ENCODE data around the gene HM13.
"Not testable (repeated sequence)": the region's sequence is repeated elsewhere in the genome, so short reads cannot be mapped to it uniquely, and the experiment has no call there.

Gene HM13, protein sequence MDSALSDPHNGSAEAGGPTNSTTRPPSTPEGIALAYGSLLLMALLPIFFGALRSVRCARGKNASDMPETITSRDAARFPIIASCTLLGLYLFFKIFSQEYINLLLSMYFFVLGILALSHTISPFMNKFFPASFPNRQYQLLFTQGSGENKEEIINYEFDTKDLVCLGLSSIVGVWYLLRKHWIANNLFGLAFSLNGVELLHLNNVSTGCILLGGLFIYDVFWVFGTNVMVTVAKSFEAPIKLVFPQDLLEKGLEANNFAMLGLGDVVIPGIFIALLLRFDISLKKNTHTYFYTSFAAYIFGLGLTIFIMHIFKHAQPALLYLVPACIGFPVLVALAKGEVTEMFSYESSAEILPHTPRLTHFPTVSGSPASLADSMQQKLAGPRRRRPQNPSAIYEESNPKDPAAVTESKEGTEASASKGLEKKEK

GRCh38 chr20:31514154-31515071 lies at the start of gene HM13:
HM13 (plus strand) TSS chr20:31514442; CDS start chr20:31514552, 110 bp downstream.
- CTCF ChIA-PET, result interaction anchor here (2.4 kb wide), 1 partner anchor 11 kb away, joined by 7 read pairs; no protein-coding TSS in a partner anchor
- no peaks in the 10 kb centered on the region for H3K9me3 Mint-ChIP-seq
- no peak within 1 kb of the TSS for H3K4me3 Mint-ChIP-seq
- no peaks in the 10 kb centered on the region for H3K27me3 Mint-ChIP-seq
- DNase-seq, result peak; percentile 91
- H3K4me1 Mint-ChIP-seq, result peaks cover 9% of the 10 kb centered on the region
- H3K36me3 Mint-ChIP-seq, result peaks cover 3% of the 10 kb centered on the region
- H3K27ac Mint-ChIP-seq, result peak within 1 kb of the TSS; percentile 40

GRCh38 chr20:31470946-31471345 lies 43.3 kb upstream of the HM13 start:
- H3K4me1 Mint-ChIP-seq, H3K27ac Mint-ChIP-seq, H3K9me3 Mint-ChIP-seq, H3K36me3 Mint-ChIP-seq, DNase-seq, H3K4me3 Mint-ChIP-seq, CTCF ChIA-PET: not testable (repeated sequence)
- peaks cover 24% of the 10 kb centered on the region for H3K27me3 Mint-ChIP-seq

DNA sequence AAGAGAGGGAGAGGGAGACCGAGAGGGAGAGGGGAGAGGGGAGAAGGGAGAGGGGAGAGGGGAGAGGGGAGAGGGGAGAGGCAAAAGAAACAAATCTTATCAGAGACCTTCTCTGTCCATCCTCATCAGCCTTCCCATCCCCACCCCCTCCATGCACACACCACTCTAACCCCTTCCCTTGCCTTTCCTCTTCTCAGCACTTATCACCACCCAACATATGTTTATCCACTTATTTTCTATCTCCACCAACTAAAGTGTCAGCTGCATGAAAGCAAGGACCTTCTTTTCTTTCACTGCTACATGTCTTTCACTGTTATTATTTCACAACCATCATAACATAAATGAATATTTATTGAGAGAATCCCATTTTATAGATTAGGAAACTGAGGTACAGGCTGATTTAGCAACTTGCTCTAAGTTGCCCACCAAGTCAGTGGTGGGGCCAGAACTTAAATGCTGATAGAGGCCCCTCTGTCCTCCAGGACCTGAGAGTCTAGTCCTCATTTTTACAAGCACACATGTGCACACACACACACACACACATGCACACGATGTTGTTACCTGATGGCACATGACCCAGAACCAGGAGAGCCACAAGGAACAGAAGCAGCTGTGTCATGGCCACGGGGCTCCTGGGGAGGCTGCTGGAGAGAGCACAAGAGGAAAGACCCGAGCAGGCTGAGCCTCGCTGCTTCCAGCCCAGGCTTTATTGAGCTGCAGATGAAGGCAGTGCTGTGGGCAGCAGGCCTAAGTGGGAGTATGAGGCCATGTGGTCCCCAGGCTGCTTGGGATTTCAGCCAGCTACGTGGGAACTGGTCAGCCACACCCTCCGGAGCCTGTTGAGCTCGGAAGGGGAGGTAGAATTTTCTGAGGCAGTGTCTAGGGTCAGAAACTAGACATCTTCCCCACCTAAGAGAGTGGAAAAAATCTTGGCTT lies 41.6 kb upstream of the HM13 start:
- H3K4me3 Mint-ChIP-seq, result no peak overlapping the region
- CTCF ChIA-PET, result no interaction called here
- H3K27ac Mint-ChIP-seq, result no peak overlapping the region
- H3K36me3 Mint-ChIP-seq, result no peaks in the 10 kb centered on the region
- peaks cover 2% of the 10 kb centered on the region for H3K9me3 Mint-ChIP-seq
- H3K4me1 Mint-ChIP-seq, result no peaks in the 10 kb centered on the region
- no peak for DNase-seq
- H3K27me3 Mint-ChIP-seq, result peaks cover 40% of the 10 kb centered on the region

- no peak for DNase-seq
- no peak overlapping the region for H3K4me3 Mint-ChIP-seq
- no peaks in the 10 kb centered on the region for H3K36me3 Mint-ChIP-seq
- H3K27me3 Mint-ChIP-seq, result peaks cover 43% of the 10 kb centered on the region
- no peak overlapping the region for H3K27ac Mint-ChIP-seq
- no peaks in the 10 kb centered on the region for H3K4me1 Mint-ChIP-seq
- CTCF ChIA-PET, result interaction anchor here (0.6 to 3.4 kb wide), 3 partner anchors 13 to 29 kb away, joined by 3 to 12 read pairs (median 6); no protein-coding TSS in a partner anchor
- peaks cover 2% of the 10 kb centered on the region for H3K9me3 Mint-ChIP-seq
Measured at GRCh38 chr20:31473331-31474096, 40.7 kb upstream of the HM13 start.

DNA sequence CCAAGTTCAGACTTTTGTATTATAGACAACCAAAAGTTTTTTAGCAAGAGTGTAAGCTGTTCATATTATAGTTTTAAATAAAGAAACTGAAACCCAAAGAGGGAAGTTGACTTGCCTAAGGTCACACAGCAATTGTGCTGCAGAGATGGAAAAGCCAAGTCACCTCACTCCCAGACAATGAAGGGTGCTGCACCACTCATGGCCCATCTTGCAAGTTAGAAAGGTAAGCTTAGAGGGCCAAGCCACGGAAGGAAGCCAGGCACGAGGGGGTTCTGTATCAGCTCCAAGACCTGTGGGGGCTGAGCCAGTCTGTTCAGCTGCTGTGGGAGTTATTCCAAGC lies 40.2 kb upstream of the HM13 start:
- CTCF ChIA-PET, result interaction anchor here (1.3 to 3.4 kb wide), 2 partner anchors 13 to 29 kb away, joined by 6 to 12 read pairs; no protein-coding TSS in a partner anchor
- Mint-ChIP-seq H3K27me3 (peaks cover 43% of the 10 kb centered on the region), H3K4me3 (no peak overlapping the region), H3K36me3 (no peaks in the 10 kb centered on the region), H3K9me3 (peaks cover 2% of the 10 kb centered on the region), H3K27ac (no peak overlapping the region), H3K4me1 (no peaks in the 10 kb centered on the region)
- no peak for DNase-seq

DNA sequence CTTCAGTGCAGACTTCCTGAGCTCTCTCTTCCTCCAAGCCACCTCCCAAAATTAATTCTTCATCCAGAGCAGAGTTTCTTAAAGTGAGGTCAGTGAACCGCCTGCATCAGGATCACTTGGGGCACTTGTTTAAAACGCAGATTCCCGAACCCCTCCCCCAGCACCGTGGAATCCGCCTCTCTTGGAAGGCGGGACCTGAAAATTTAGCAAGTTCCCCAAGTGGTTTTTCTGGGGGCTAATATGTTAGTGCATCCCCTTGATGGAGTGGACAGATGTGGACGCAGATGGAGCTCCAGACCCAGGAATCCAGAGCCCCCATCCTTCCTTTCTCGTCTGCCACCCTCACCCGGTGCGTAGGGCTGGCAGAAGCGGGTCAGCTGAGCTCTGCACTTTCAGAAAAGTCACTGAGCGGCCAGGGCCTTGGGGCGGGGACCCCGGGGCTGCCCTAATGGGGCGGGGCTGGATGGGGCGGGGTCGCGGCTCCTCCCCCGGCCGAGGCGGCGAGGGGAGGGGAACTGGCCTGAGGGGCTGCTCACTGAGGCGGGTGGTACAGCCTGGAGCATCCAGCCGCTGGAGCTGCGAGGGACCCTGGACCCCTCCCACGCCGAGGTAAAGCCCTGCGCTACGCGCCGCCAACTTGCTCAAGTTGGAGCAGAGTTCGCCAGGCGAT lies 39.3 kb upstream of the HM13 start, which contains the start of the genes DEFB124 and REM1:
TSS of gene DEFB124 (minus strand) at position 370 of the 670 bp plus-strand sequence. CDS start 2,114 bp downstream, outside the sequence.
TSS of gene REM1 (plus strand) at position 531 of the 670 bp plus-strand sequence. CDS start 1,158 bp downstream, outside the sequence.
- Mint-ChIP-seq H3K4me3 (no peak within 1 kb of the TSS), H3K9me3 (peaks cover 2% of the 10 kb centered on the region), H3K36me3 (no peaks in the 10 kb centered on the region), H3K27me3 (peaks cover 43% of the 10 kb centered on the region), H3K27ac (no peak within 1 kb of the TSS), H3K4me1 (no peaks in the 10 kb centered on the region)
- CTCF ChIA-PET, result interaction anchor here (1.1 to 3.4 kb wide), 3 partner anchors 14 to 28 kb away, joined by 3 to 12 read pairs (median 6); no protein-coding TSS in a partner anchor
- DNase-seq, result no peak

DNA sequence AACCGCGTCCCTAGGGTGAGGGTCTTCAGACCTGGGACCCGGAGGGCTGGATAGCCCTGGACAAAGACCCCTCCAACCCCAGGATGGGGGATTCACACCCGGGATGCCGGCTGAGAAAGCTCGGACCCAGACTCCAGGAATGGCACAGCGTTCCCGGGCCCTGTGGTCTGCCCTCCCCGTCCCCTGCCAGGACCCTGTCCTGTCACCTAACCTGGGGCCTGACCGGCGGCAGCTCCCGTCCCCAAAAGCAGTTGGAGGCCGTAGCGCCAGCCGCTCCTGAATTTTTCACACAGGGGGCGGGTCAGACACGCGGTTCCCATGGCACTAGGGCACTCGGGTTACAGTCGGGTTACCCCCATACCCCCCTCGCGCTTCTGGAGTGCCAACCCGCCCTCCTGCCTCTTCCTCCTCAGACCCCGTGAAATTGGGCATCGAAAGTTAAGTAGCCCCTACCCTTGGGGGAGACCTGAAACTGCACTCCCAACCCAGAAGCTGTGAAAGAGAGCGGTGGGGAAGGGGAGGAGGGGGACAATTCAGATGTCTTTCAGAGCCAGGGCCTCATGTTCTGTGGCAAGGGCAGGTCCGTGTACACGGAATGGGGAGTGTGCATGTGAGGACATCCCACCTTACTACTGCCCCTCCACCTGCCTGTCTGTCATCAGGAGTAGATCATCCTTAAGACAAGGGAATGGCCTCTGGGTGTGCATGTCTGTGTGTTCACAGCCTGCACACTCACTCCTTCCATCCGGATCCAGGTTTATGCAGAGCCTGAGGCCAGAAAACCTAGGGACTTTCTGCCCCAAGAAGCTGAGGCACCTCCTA lies 38.6 kb upstream of the HM13 start:
- H3K4me1 Mint-ChIP-seq, result no peaks in the 10 kb centered on the region
- CTCF ChIA-PET, result interaction anchor here (1.1 to 3.4 kb wide), 2 partner anchors 20 to 27 kb away, joined by 3 to 12 read pairs; no protein-coding TSS in a partner anchor
- peaks cover 2% of the 10 kb centered on the region for H3K9me3 Mint-ChIP-seq
- no peak overlapping the region for H3K4me3 Mint-ChIP-seq
- H3K27ac Mint-ChIP-seq, result no peak overlapping the region
- H3K27me3 Mint-ChIP-seq, result peaks cover 43% of the 10 kb centered on the region
- H3K36me3 Mint-ChIP-seq, result no peaks in the 10 kb centered on the region
- no peak for DNase-seq

DNA sequence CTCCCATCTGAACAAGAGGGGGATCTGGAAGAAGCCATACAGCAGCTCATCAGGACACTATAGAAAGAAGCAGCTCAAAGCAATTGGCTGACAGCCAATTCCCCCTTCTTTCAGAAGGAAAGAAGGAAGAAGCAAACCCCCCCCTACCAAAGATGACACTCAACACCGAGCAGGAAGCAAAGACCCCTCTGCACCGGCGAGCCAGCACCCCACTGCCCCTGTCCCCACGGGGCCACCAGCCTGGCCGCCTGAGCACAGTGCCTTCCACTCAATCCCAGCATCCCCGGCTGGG lies 38.0 kb upstream of the HM13 start:
- no peak overlapping the region for H3K27ac Mint-ChIP-seq
- H3K4me3 Mint-ChIP-seq, result no peak overlapping the region
- H3K9me3 Mint-ChIP-seq, result peaks cover 2% of the 10 kb centered on the region
- CTCF ChIA-PET, result interaction anchor here (3.4 kb wide), 1 partner anchor 27 kb away, joined by 12 read pairs; no protein-coding TSS in a partner anchor
- H3K36me3 Mint-ChIP-seq, result no peaks in the 10 kb centered on the region
- H3K4me1 Mint-ChIP-seq, result no peaks in the 10 kb centered on the region
- H3K27me3 Mint-ChIP-seq, result peaks cover 45% of the 10 kb centered on the region
- DNase-seq, result no peak

DNA sequence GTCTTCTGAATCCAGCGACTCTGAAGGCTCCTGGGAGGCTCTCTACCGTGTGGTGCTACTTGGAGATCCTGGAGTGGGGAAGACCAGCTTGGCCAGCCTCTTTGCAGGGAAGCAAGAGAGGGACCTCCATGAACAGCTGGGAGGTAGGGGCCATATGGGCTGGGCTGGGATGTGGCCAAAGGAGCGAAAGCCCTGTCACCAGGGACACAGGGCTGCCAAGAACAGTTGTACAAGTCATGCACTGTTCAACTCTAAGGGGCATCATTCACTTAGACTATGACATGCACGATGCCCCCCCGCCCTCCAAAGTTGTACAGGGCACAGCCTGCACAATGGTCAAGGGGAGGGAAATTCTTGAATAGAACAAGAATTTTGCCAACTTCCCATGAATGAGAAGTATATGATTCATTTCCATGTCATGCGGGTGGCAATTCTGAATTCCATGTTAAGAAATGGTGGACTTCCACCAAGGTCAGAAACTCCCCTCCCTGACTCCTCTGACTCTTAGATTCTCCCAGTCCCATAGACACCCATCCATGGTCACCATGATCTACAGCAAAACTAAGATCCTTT lies 37.5 kb upstream of the HM13 start:
- H3K9me3 Mint-ChIP-seq, result peaks cover 2% of the 10 kb centered on the region
- H3K27ac Mint-ChIP-seq, result no peak overlapping the region
- no peaks in the 10 kb centered on the region for H3K4me1 Mint-ChIP-seq
- H3K4me3 Mint-ChIP-seq, result no peak overlapping the region
- CTCF ChIA-PET, result interaction anchor here (3.4 kb wide), 1 partner anchor 26 kb away, joined by 12 read pairs; no protein-coding TSS in a partner anchor
- peaks cover 47% of the 10 kb centered on the region for H3K27me3 Mint-ChIP-seq
- no peak for DNase-seq
- no peaks in the 10 kb centered on the region for H3K36me3 Mint-ChIP-seq

GRCh38 chr20:31484001-31484400 lies 30.2 kb upstream of the HM13 start:
- DNase-seq, result no peak
- CTCF ChIA-PET, result interaction anchor here (1.1 kb wide), 1 partner anchor 19 kb away, joined by 3 read pairs; no protein-coding TSS in a partner anchor

DNA sequence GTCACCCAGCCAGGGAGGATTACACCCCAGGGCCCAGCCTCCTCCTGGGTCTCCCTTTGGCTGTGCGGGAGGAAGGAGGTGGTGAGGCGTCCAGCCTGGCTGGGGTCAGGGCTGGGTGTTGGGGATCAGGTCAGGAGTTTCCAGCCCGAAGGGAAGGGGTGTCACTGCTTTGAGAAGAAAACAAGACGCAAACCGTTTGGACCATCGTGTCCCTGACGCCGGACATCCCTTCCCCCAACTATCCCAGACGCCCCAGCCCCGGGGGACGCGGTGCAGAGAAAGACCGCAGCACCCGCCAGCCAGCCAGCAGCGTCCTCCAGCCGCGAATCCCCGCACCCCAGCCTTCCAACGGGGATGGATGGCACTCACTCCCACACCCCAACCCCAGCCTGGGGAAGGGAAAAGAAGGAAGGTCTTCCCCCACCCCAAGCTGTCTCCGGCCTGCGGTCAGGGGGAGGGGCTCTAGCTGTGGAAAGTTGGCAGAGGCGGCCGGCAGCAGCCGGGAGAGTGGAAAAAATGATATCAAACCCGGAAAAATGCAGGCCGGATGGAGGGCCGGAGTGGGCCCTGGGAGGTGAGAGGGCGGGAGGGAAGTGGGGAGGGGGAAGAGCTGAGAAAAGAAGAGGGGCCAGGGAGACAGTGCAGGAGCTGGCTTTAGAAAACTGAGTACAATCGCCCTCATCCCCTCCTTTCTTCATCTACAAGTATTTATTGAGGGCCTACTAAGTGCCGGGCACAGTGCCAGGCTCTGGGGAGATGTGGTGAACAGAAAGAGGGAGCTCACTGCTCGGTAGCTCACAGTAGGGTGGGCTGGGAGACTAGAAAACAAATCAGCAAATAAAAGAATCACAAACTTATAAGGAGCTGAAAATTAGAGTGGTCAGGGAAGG lies 28.5 kb upstream of the HM13 start:
- no peaks in the 10 kb centered on the region for H3K36me3 Mint-ChIP-seq
- H3K27ac Mint-ChIP-seq, result no peak overlapping the region
- no peak overlapping the region for H3K4me3 Mint-ChIP-seq
- peaks cover 57% of the 10 kb centered on the region for H3K27me3 Mint-ChIP-seq
- no peaks in the 10 kb centered on the region for H3K9me3 Mint-ChIP-seq
- DNase-seq, result no peak
- CTCF ChIA-PET, result interaction anchor here (1.4 to 4.9 kb wide), 2 partner anchors 16 to 26 kb away, joined by 4 to 34 read pairs; no protein-coding TSS in a partner anchor
- H3K4me1 Mint-ChIP-seq, result no peaks in the 10 kb centered on the region

More at GRCh38 chr20:31484001-31484400, 30.2 kb upstream of the HM13 start:
- Mint-ChIP-seq H3K4me1 (no peaks in the 10 kb centered on the region), H3K27ac (no peak overlapping the region), H3K36me3 (no peaks in the 10 kb centered on the region), H3K27me3 (peaks cover 57% of the 10 kb centered on the region), H3K4me3 (no peak overlapping the region), H3K9me3 (no peaks in the 10 kb centered on the region)
